ENCODE results near the gene MED13L. TPM values are rescaled to one million over a fixed set of nuclear protein-coding genes. Genes with fewer than 3 reads are reported as not detected.

The MED13L gene
- total and polyA plus RNA-seq, 2 experiments from 2014 or later = 11.7 to 88.7 TPM

GRCh38 chr12:116012757-116013156 lies 264.7 kb downstream of the MED13L start:
- H3K9me2 ChIP-seq (ENCODE audit: insufficient read depth) = no peaks in the 10 kb centered on the region
- no peak overlapping the region for H3K27ac ChIP-seq
- no peak overlapping the region for H3K4me2 ChIP-seq (ENCODE audit: unreplicated experiment)
- H3K36me3 ChIP-seq (ENCODE audit: low read depth) = peaks cover 61% of the 10 kb centered on the region
- WGBS, 2 experiments (ENCODE audit: low coverage in 1 of 2, low lambda C conversion rate in 2 of 2, missing lambda C conversion rate in 2 of 2) = 98 to 100% methylated on average over 3 of the region's 3 CpGs
- H3F3A ChIP-seq (ENCODE audit: insufficient read depth) = peaks cover 19% of the 10 kb centered on the region; the same call in 1 of the 2 replicates
- no peak overlapping the region for H3K9ac ChIP-seq
- no peaks in the 10 kb centered on the region for H3K27me3 ChIP-seq (replicated peaks; ENCODE audit: insufficient read depth)
- peaks cover 7% of the 10 kb centered on the region; the same call in 1 of the 2 replicates for H4K20me1 ChIP-seq (ENCODE audit: insufficient read depth)
- H3K9me3 ChIP-seq (ENCODE audit: low read depth) = no peaks in the 10 kb centered on the region
- no peak overlapping the region for H3K4me3 ChIP-seq
- no peak overlapping the region for H2AFZ ChIP-seq
- in situ Hi-C loops (cut with MboI) = loop anchor here (25.0 kb wide), 2 partner anchors 225 to 600 kb away; no protein-coding TSS in a partner anchor
- H3K79me2 ChIP-seq (ENCODE audit: insufficient read depth) = peaks cover 94% of the 10 kb centered on the region
- no peaks in the 10 kb centered on the region for H3K4me1 ChIP-seq (ENCODE audit: insufficient read depth)
- TF ChIP-seq EZH2 (IDR thresholded peaks at IDR 0.05; ENCODE audit: insufficient read depth, poor library complexity, severe bottlenecking) (no peak), EZH2phosphoT487 (IDR thresholded peaks at IDR 0.05; ENCODE audit: insufficient read depth, low read depth) (no peak)
- DNase-seq = no peak

- in situ Hi-C loops (cut with MboI) = loop anchor here (25.0 kb wide), 2 partner anchors 226 to 601 kb away; no protein-coding TSS in a partner anchor
Measured at GRCh38 chr12:116011217-116011616, 266.3 kb downstream of the MED13L start.

DNA sequence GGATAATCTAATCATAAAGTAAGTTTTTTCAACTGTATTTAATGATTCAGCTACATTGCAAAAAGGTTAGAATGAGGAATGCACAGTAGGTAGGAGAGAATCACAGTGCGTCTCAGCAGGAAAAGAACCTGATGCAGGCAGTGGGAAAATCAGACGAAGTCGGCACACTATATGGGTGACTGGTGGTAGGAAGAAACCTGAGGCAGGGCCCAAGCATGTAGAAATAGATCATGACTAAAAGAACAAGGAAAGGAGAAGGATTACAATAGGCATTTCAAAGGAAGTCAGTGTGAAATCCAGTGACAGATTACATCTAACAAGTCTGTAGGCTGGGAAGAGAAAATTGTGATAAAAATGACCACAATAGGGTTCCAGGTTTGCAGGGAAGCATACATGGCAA lies 267.0 kb downstream of the MED13L start:
- peaks cover 77% of the 10 kb centered on the region for H3K36me3 ChIP-seq (ENCODE audit: low read depth)

More at GRCh38 chr12:116011217-116011616, 266.3 kb downstream of the MED13L start:
- H4K20me1 ChIP-seq (ENCODE audit: insufficient read depth) = peaks cover 4% of the 10 kb centered on the region; the same call in 1 of the 2 replicates
- WGBS, 2 experiments (ENCODE audit: low coverage in 1 of 2, low lambda C conversion rate in 2 of 2, missing lambda C conversion rate in 2 of 2) = 98 to 100% methylated on average over 3 of the region's 3 CpGs
- TF ChIP-seq EZH2 (IDR thresholded peaks at IDR 0.05; ENCODE audit: insufficient read depth, poor library complexity, severe bottlenecking) (no peak), EZH2phosphoT487 (IDR thresholded peaks at IDR 0.05; ENCODE audit: insufficient read depth, low read depth) (no peak)
- no peak overlapping the region for H2AFZ ChIP-seq
- no peaks in the 10 kb centered on the region for H3K27me3 ChIP-seq (replicated peaks; ENCODE audit: insufficient read depth)
- H3K4me3 ChIP-seq = no peak overlapping the region
- no peaks in the 10 kb centered on the region for H3K9me2 ChIP-seq (ENCODE audit: insufficient read depth)
- no peak overlapping the region for H3K27ac ChIP-seq
- no peaks in the 10 kb centered on the region for H3K9me3 ChIP-seq (ENCODE audit: low read depth)
- peaks cover 93% of the 10 kb centered on the region for H3K79me2 ChIP-seq (ENCODE audit: insufficient read depth)
- peaks cover 70% of the 10 kb centered on the region for H3K36me3 ChIP-seq (ENCODE audit: low read depth)
- no peak overlapping the region for H3K4me2 ChIP-seq (ENCODE audit: unreplicated experiment)
- DNase-seq = no peak
- H3K9ac ChIP-seq = no peak overlapping the region
- no peaks in the 10 kb centered on the region for H3K4me1 ChIP-seq (ENCODE audit: insufficient read depth)
- H3F3A ChIP-seq (ENCODE audit: insufficient read depth) = peaks cover 12% of the 10 kb centered on the region; the same call in 1 of the 2 replicates

DNA sequence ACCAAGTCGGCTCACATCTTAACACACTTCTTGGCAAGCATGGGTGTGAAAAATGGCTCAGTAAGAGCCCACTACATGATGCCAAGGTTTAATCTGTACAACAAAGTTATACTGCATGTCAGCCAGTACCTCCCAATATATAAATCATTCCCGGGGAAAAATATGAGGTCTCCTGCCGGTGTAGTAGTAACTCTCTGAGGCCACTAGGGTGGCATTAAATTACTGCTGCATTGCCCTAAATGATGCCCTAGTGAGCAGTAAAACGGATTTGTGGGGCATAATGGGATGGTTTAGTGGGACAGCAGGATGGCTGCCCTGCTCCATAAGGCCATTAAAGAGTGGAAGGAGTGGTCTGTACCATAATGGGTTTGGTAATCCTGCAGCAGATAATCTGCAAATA lies 267.7 kb downstream of the MED13L start:
- whole genome bisulfite sequencing, 2 experiments (ENCODE audit: low coverage in 1 of 2, low lambda C conversion rate in 2 of 2, missing lambda C conversion rate in 2 of 2) = 47% methylated on average over 4 of the region's 4 CpGs
- in situ Hi-C loops (cut with MboI) = loop anchor here (25.0 kb wide), 2 partner anchors 227 to 602 kb away; no protein-coding TSS in a partner anchor
- Histone ChIP-seq H3F3A (ENCODE audit: insufficient read depth) (no peaks in the 10 kb centered on the region), H3K9me2 (ENCODE audit: insufficient read depth) (no peaks in the 10 kb centered on the region), H2AFZ (no peak overlapping the region), H4K20me1 (ENCODE audit: insufficient read depth) (no peaks in the 10 kb centered on the region), H3K27me3 (replicated peaks; ENCODE audit: insufficient read depth) (no peaks in the 10 kb centered on the region), H3K27ac (no peak overlapping the region), H3K36me3 (ENCODE audit: low read depth) (peaks cover 80% of the 10 kb centered on the region), H3K79me2 (ENCODE audit: insufficient read depth) (peaks cover 91% of the 10 kb centered on the region), H3K4me2 (ENCODE audit: unreplicated experiment) (no peak overlapping the region), H3K9ac (no peak overlapping the region), H3K4me1 (ENCODE audit: insufficient read depth) (no peaks in the 10 kb centered on the region), H3K4me3 (no peak overlapping the region), H3K9me3 (ENCODE audit: low read depth) (no peaks in the 10 kb centered on the region)
- TF ChIP-seq EZH2phosphoT487 (IDR thresholded peaks at IDR 0.05; ENCODE audit: insufficient read depth, low read depth) (no peak), EZH2 (IDR thresholded peaks at IDR 0.05; ENCODE audit: insufficient read depth, poor library complexity, severe bottlenecking) (no peak)
- peak; percentile 25 for DNase-seq

More for the DNA sequence above, 267.0 kb downstream of the MED13L start:
- DNase-seq = no peak
- H3F3A ChIP-seq (ENCODE audit: insufficient read depth) = 0 out of 2 replicates have a peak, but pooled peaks cover 6% of the 10 kb centered on the region
- no peaks in the 10 kb centered on the region for H3K9me3 ChIP-seq (ENCODE audit: low read depth)
- no peak overlapping the region for H2AFZ ChIP-seq
- peaks cover 92% of the 10 kb centered on the region for H3K79me2 ChIP-seq (ENCODE audit: insufficient read depth)
- no peak overlapping the region for H3K27ac ChIP-seq
- H3K4me2 ChIP-seq (ENCODE audit: unreplicated experiment) = no peak overlapping the region
- no peaks in the 10 kb centered on the region for H3K4me1 ChIP-seq (ENCODE audit: insufficient read depth)
- no peaks in the 10 kb centered on the region for H3K27me3 ChIP-seq (replicated peaks; ENCODE audit: insufficient read depth)
- H4K20me1 ChIP-seq (ENCODE audit: insufficient read depth) = no peaks in the 10 kb centered on the region
- in situ Hi-C loops (cut with MboI) = loop anchor here (25.0 kb wide), 2 partner anchors 227 to 602 kb away; no protein-coding TSS in a partner anchor
- no peak overlapping the region for H3K4me3 ChIP-seq
- H3K9ac ChIP-seq = no peak overlapping the region
- no peaks in the 10 kb centered on the region for H3K9me2 ChIP-seq (ENCODE audit: insufficient read depth)
- 94 to 98% methylated on average over 3 of the region's 3 CpGs for WGBS, 2 experiments (ENCODE audit: low coverage in 1 of 2, low lambda C conversion rate in 2 of 2, missing lambda C conversion rate in 2 of 2)
- no peak for TF ChIP-seq EZH2phosphoT487 (IDR thresholded peaks at IDR 0.05; ENCODE audit: insufficient read depth, low read depth)
- no peak for TF ChIP-seq EZH2 (IDR thresholded peaks at IDR 0.05; ENCODE audit: insufficient read depth, poor library complexity, severe bottlenecking)
